ENCODE measurements around the gene KLHL17. TPM values are rescaled to one million over a fixed set of nuclear protein-coding genes. Genes with fewer than 3 reads are reported as not detected.

Gene KLHL17
- total RNA-seq, 1 donor from 2014 or later = 19.6 TPM

- no peak overlapping the region for H3K27ac ChIP-seq
- TF ChIP-seq CTCF (IDR thresholded peaks at IDR 0.05) (no peak), POLR2A (IDR thresholded peaks at IDR 0.05) (no peak), POLR2AphosphoS5 (IDR thresholded peaks at IDR 0.05; ENCODE audit: insufficient read depth in 1 of 2, low read depth in 1 of 2) (no peak)
Observed at GRCh38 chr1:972726-973458, 12.5 kb downstream of the KLHL17 start.

GRCh38 chr1:973459-974292 is 13.3 kb downstream of the KLHL17 start:
- H3K27ac ChIP-seq = no peak overlapping the region
- no peak overlapping the region for H3K4me3 ChIP-seq
- DNase-seq (ENCODE audit: extremely low spot score in 2 of 2) = no peak
- no peak for TF ChIP-seq POLR2AphosphoS5 (IDR thresholded peaks at IDR 0.05; ENCODE audit: insufficient read depth in 1 of 2, low read depth in 1 of 2)
- no peak for TF ChIP-seq POLR2A (IDR thresholded peaks at IDR 0.05)
- TF ChIP-seq CTCF (IDR thresholded peaks at IDR 0.05) = no peak
- peaks cover 27% of the 10 kb centered on the region for H3K4me1 ChIP-seq
- H3K36me3 ChIP-seq = no peaks in the 10 kb centered on the region
- peaks cover 4% of the 10 kb centered on the region for H3K27me3 ChIP-seq
- H3K9me3 ChIP-seq = no peaks in the 10 kb centered on the region
- intact Hi-C loops (cut with DNase I) = no loop called here

More at GRCh38 chr1:972726-973458, 12.5 kb downstream of the KLHL17 start:
- H3K36me3 ChIP-seq = no peaks in the 10 kb centered on the region
- intact Hi-C loops (cut with DNase I) = no loop called here
- H3K4me1 ChIP-seq = peaks cover 29% of the 10 kb centered on the region
- DNase-seq (ENCODE audit: extremely low spot score in 2 of 2) = no peak
- no peak overlapping the region for H3K4me3 ChIP-seq
- peaks cover 4% of the 10 kb centered on the region for H3K27me3 ChIP-seq
- no peaks in the 10 kb centered on the region for H3K9me3 ChIP-seq

- intact Hi-C loops (cut with DNase I) = no loop called here
- H3K4me3 ChIP-seq = no peak overlapping the region
- no peaks in the 10 kb centered on the region for H3K36me3 ChIP-seq
- H3K9me3 ChIP-seq = no peaks in the 10 kb centered on the region
- H3K4me1 ChIP-seq = peaks cover 27% of the 10 kb centered on the region
- no peak for TF ChIP-seq POLR2A (IDR thresholded peaks at IDR 0.05)
- no peak for TF ChIP-seq CTCF (IDR thresholded peaks at IDR 0.05)
- no peak for TF ChIP-seq POLR2AphosphoS5 (IDR thresholded peaks at IDR 0.05; ENCODE audit: insufficient read depth in 1 of 2, low read depth in 1 of 2)
- H3K27me3 ChIP-seq = peaks cover 4% of the 10 kb centered on the region
- no peak overlapping the region for H3K27ac ChIP-seq
- DNase-seq (ENCODE audit: extremely low spot score in 2 of 2) = no peak
Observed at GRCh38 chr1:974293-974640, 13.9 kb downstream of the KLHL17 start.

GRCh38 chr1:974687-975328 is 14.4 kb downstream of the KLHL17 start:
- H3K27ac ChIP-seq = no peak overlapping the region
- no peak for DNase-seq (ENCODE audit: extremely low spot score in 2 of 2)
- H3K9me3 ChIP-seq = no peaks in the 10 kb centered on the region
- TF ChIP-seq POLR2AphosphoS5 (IDR thresholded peaks at IDR 0.05; ENCODE audit: insufficient read depth in 1 of 2, low read depth in 1 of 2) (no peak), POLR2A (IDR thresholded peaks at IDR 0.05) (no peak), CTCF (IDR thresholded peaks at IDR 0.05) (no peak)
- peaks cover 4% of the 10 kb centered on the region for H3K27me3 ChIP-seq
- intact Hi-C loops (cut with DNase I) = no loop called here
- peaks cover 27% of the 10 kb centered on the region for H3K4me1 ChIP-seq
- H3K36me3 ChIP-seq = no peaks in the 10 kb centered on the region
- no peak overlapping the region for H3K4me3 ChIP-seq

Data from vagina (tissue), 2 donors.